Measurements from ENCODE around the gene CPXM2. TPM values are rescaled to one million over a fixed set of nuclear protein-coding genes. Genes with fewer than 3 reads are reported as not detected.

Gene CPXM2
- total RNA-seq, 2 experiments from 2014 or later = not detected

GRCh38 chr10:123720536-123720935 is 171.1 kb downstream of the CPXM2 start:
- H3K36me3 ChIP-seq (ENCODE audit: insufficient read depth, low read length) = no peaks in the 10 kb centered on the region
- no peaks in the 10 kb centered on the region for H3K4me1 Mint-ChIP-seq (ENCODE audit: low read depth)
- intact Hi-C loops (cut with DNase I, micrococcal nuclease) = no loop called here

GRCh38 chr10:123718544-123719060 is 173.0 kb downstream of the CPXM2 start:
- no peak for ATAC-seq (ENCODE audit: poor library complexity)
- TF ChIP-seq, protein P1, sequence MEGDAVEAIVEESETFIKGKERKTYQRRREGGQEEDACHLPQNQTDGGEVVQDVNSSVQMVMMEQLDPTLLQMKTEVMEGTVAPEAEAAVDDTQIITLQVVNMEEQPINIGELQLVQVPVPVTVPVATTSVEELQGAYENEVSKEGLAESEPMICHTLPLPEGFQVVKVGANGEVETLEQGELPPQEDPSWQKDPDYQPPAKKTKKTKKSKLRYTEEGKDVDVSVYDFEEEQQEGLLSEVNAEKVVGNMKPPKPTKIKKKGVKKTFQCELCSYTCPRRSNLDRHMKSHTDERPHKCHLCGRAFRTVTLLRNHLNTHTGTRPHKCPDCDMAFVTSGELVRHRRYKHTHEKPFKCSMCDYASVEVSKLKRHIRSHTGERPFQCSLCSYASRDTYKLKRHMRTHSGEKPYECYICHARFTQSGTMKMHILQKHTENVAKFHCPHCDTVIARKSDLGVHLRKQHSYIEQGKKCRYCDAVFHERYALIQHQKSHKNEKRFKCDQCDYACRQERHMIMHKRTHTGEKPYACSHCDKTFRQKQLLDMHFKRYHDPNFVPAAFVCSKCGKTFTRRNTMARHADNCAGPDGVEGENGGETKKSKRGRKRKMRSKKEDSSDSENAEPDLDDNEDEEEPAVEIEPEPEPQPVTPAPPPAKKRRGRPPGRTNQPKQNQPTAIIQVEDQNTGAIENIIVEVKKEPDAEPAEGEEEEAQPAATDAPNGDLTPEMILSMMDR (IDR thresholded peaks at IDR 0.05) = no peak
- Histone ChIP-seq H3K4me3 (ENCODE audit: low read length) (no peak overlapping the region), H3K27ac (ENCODE audit: low read depth in 1 of 2, low read length in 2 of 2) (no peak overlapping the region), H3K36me3 (ENCODE audit: insufficient read depth, low read length) (no peaks in the 10 kb centered on the region), H3K4me1 (ENCODE audit: insufficient read depth, low read length) (no peaks in the 10 kb centered on the region), H3K27me3 (ENCODE audit: control insufficient read depth in 1 of 2, insufficient read depth in 2 of 2, low read length in 2 of 2) (no peaks in the 10 kb centered on the region), H3K9me3 (ENCODE audit: control insufficient read depth in 1 of 2, insufficient read depth in 1 of 2, low read length in 2 of 2) (peaks cover 0 to 3% of the 10 kb centered on the region in 2 experiments)
- CTCF ChIA-PET = no interaction called here
- no peaks in the 10 kb centered on the region for H3K9me3 Mint-ChIP-seq
- no peaks in the 10 kb centered on the region for H3K36me3 Mint-ChIP-seq (ENCODE audit: low read depth)
- intact Hi-C loops (cut with DNase I, micrococcal nuclease) = no loop called here
- peaks cover 8% of the 10 kb centered on the region for H3K27me3 Mint-ChIP-seq
- H3K4me1 Mint-ChIP-seq (ENCODE audit: low read depth) = no peaks in the 10 kb centered on the region
- POLR2A ChIA-PET = interaction anchor here (0.7 kb wide), 1 partner anchor 56 kb away, joined by 3 read pairs; no protein-coding TSS in a partner anchor
- no peak for DNase-seq
- no peak overlapping the region for H3K27ac Mint-ChIP-seq
- H3K4me3 Mint-ChIP-seq = no peak overlapping the region

More at GRCh38 chr10:123720536-123720935, 171.1 kb downstream of the CPXM2 start:
- no peak overlapping the region for H3K4me3 ChIP-seq (ENCODE audit: low read length)
- H3K4me1 ChIP-seq (ENCODE audit: insufficient read depth, low read length) = no peaks in the 10 kb centered on the region
- ATAC-seq (ENCODE audit: poor library complexity) (no peak), DNase-seq (no peak)
- TF ChIP-seq, protein P1 (IDR thresholded peaks at IDR 0.05) = no peak
- Mint-ChIP-seq H3K27me3 (peaks cover 6% of the 10 kb centered on the region), H3K4me3 (no peak overlapping the region), H3K9me3 (no peaks in the 10 kb centered on the region), H3K36me3 (ENCODE audit: low read depth) (no peaks in the 10 kb centered on the region), H3K27ac (no peak overlapping the region)
- ChIA-PET POLR2A (no interaction called here), CTCF (no interaction called here)
- H3K27ac ChIP-seq (ENCODE audit: low read depth in 1 of 2, low read length in 2 of 2) = no peak overlapping the region
- peaks cover 0 to 13% of the 10 kb centered on the region in 2 experiments for H3K9me3 ChIP-seq (ENCODE audit: control insufficient read depth in 1 of 2, insufficient read depth in 1 of 2, low read length in 2 of 2)
- H3K27me3 ChIP-seq (ENCODE audit: control insufficient read depth in 1 of 2, insufficient read depth in 2 of 2, low read length in 2 of 2) = no peaks in the 10 kb centered on the region

DNA sequence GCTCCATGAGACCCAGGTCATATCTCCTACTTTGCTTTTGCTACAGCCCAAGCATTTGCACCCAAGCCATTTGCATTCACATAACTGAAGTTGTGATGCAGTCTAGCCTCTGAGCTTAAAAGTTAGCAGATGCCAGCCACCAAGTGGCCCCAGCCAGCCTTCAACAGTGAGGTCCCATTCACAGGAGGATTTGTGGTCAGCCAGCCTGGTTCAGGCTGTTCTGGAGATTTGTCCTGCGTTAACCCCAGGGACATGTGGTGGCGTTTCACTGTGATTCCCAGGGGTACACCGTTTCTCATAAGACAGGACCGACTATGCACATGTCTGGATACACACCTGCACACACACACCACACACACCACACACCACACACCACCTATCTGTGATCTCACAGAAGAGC is 174.3 kb downstream of the CPXM2 start:
- Mint-ChIP-seq H3K36me3 (ENCODE audit: low read depth) (no peaks in the 10 kb centered on the region), H3K27me3 (peaks cover 8% of the 10 kb centered on the region), H3K4me3 (no peak overlapping the region), H3K4me1 (ENCODE audit: low read depth) (no peaks in the 10 kb centered on the region), H3K27ac (no peak overlapping the region), H3K9me3 (no peaks in the 10 kb centered on the region)
- H3K4me3 ChIP-seq (ENCODE audit: low read length) = no peak overlapping the region
- H3K27ac ChIP-seq (ENCODE audit: low read depth in 1 of 2, low read length in 2 of 2) = no peak overlapping the region
- H3K4me1 ChIP-seq (ENCODE audit: insufficient read depth, low read length) = no peaks in the 10 kb centered on the region
- DNase-seq (no peak), ATAC-seq (ENCODE audit: poor library complexity) (no peak)
- intact Hi-C loops (cut with DNase I, micrococcal nuclease) = no loop called here
- peaks cover 0 to 3% of the 10 kb centered on the region in 2 experiments for H3K9me3 ChIP-seq (ENCODE audit: control insufficient read depth in 1 of 2, insufficient read depth in 1 of 2, low read length in 2 of 2)
- H3K27me3 ChIP-seq (ENCODE audit: control insufficient read depth in 1 of 2, insufficient read depth in 2 of 2, low read length in 2 of 2) = no peaks in the 10 kb centered on the region
- ChIA-PET CTCF (no interaction called here), POLR2A (no interaction called here)
- H3K36me3 ChIP-seq (ENCODE audit: insufficient read depth, low read length) = no peaks in the 10 kb centered on the region
- TF ChIP-seq, protein P1 (IDR thresholded peaks at IDR 0.05) = no peak

All from CD4-positive, alpha-beta T cell (primary cell).